Measurements from ENCODE around the gene DCXR. TPM values are rescaled to one million over a fixed set of nuclear protein-coding genes. Genes with fewer than 3 reads are reported as not detected.
"Not testable (repeated sequence)": the region's sequence is repeated elsewhere in the genome, so short reads cannot be mapped to it uniquely, and the experiment has no call there.

The DCXR gene
- total and polyA plus RNA-seq, 2 experiments from 2014 or later, result 70.2 to 75.8 TPM

GRCh38 chr17:82042649-82043048 lies 5.2 kb upstream of the DCXR start:
- Histone ChIP-seq H3K27me3 (replicated peaks; ENCODE audit: insufficient read depth) (no peaks in the 10 kb centered on the region), H3K79me2 (ENCODE audit: insufficient read depth) (no peaks in the 10 kb centered on the region), H3F3A (ENCODE audit: insufficient read depth) (peaks cover 6% of the 10 kb centered on the region; the same call in 1 of the 2 replicates), H3K4me2 (ENCODE audit: unreplicated experiment) (no peak overlapping the region), H2AFZ (no peak overlapping the region), H3K9ac (no peak overlapping the region), H3K9me3 (ENCODE audit: low read depth) (no peaks in the 10 kb centered on the region), H3K4me3 (no peak overlapping the region), H3K27ac (no peak overlapping the region), H3K36me3 (ENCODE audit: low read depth) (no peaks in the 10 kb centered on the region), H3K4me1 (ENCODE audit: insufficient read depth) (no peaks in the 10 kb centered on the region), H3K9me2 (ENCODE audit: insufficient read depth) (no peaks in the 10 kb centered on the region), H4K20me1 (ENCODE audit: insufficient read depth) (no peaks in the 10 kb centered on the region)
- WGBS, 2 experiments (ENCODE audit: low coverage in 1 of 2, low lambda C conversion rate in 2 of 2, missing lambda C conversion rate in 2 of 2), result 63 to 64% methylated on average over 9 of the region's 9 CpGs
- in situ Hi-C loops (cut with MboI), result no loop called here
- DNase-seq, result no peak
- no peak for TF ChIP-seq EZH2 (IDR thresholded peaks at IDR 0.05; ENCODE audit: insufficient read depth, poor library complexity, severe bottlenecking)

GRCh38 chr17:82041144-82041814 lies 3.8 kb upstream of the DCXR start:
- Histone ChIP-seq H3K27ac (no peak overlapping the region), H2AFZ (no peak overlapping the region), H3K9me3 (ENCODE audit: low read depth) (no peaks in the 10 kb centered on the region), H3K79me2 (ENCODE audit: insufficient read depth) (no peaks in the 10 kb centered on the region), H3F3A (ENCODE audit: insufficient read depth) (peaks cover 6% of the 10 kb centered on the region; the same call in 1 of the 2 replicates), H3K4me1 (ENCODE audit: insufficient read depth) (no peaks in the 10 kb centered on the region), H3K9ac (no peak overlapping the region), H3K27me3 (replicated peaks; ENCODE audit: insufficient read depth) (no peaks in the 10 kb centered on the region), H3K9me2 (ENCODE audit: insufficient read depth) (no peaks in the 10 kb centered on the region), H3K4me3 (no peak overlapping the region), H4K20me1 (ENCODE audit: insufficient read depth) (no peaks in the 10 kb centered on the region), H3K36me3 (ENCODE audit: low read depth) (no peaks in the 10 kb centered on the region), H3K4me2 (ENCODE audit: unreplicated experiment) (no peak overlapping the region)
- in situ Hi-C loops (cut with MboI), result no loop called here
- WGBS, 2 experiments (ENCODE audit: low coverage in 1 of 2, low lambda C conversion rate in 2 of 2, missing lambda C conversion rate in 2 of 2), result 70 to 73% methylated on average over 17 of the region's 17 CpGs
- peak; percentile 48 for DNase-seq
- no peak for TF ChIP-seq EZH2 (IDR thresholded peaks at IDR 0.05; ENCODE audit: insufficient read depth, poor library complexity, severe bottlenecking)

DNA sequence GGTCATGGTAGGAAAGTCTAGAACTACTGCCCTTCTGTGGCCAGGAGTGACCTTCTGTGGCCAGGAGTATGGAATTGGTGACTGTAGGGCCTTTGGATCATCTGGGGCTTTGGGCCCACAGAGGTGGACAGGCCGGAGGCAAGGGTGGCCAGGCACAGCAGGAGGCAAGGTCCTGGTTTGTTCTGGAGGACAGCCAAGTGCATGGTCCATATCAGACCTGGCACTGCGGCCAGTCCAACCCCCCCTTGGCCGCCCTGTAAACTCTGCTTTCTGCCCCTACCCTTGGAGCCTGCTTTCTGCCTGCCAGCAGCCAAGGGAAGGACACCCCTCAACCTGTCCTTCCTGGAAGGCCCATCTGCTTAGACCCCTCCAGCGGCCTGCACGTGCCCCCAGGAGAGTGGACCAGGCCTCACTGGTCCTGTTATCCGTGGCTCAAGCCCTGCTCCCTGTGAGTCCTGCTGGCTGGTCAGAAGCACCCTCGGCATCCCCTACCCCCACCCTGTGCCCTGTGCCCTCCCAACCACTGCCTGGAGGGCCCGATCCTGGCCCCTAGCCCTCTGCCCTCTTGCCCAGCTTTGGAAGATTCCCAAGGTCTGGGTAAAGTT lies 2.3 kb upstream of the DCXR start:
- Histone ChIP-seq H3K4me1 (ENCODE audit: insufficient read depth) (no peaks in the 10 kb centered on the region), H3K4me3 (no peak overlapping the region), H3K36me3 (ENCODE audit: low read depth) (no peaks in the 10 kb centered on the region), H3K79me2 (ENCODE audit: insufficient read depth) (no peaks in the 10 kb centered on the region), H3K9me2 (ENCODE audit: insufficient read depth) (no peaks in the 10 kb centered on the region), H3K9ac (no peak overlapping the region), H3F3A (ENCODE audit: insufficient read depth) (peaks cover 6% of the 10 kb centered on the region; the same call in 1 of the 2 replicates), H3K27ac (no peak overlapping the region), H2AFZ (no peak overlapping the region), H4K20me1 (ENCODE audit: insufficient read depth) (no peaks in the 10 kb centered on the region), H3K4me2 (ENCODE audit: unreplicated experiment) (no peak overlapping the region), H3K9me3 (ENCODE audit: low read depth) (no peaks in the 10 kb centered on the region), H3K27me3 (replicated peaks; ENCODE audit: insufficient read depth) (no peaks in the 10 kb centered on the region)
- DNase-seq, result no peak
- TF ChIP-seq EZH2 (IDR thresholded peaks at IDR 0.05; ENCODE audit: insufficient read depth, poor library complexity, severe bottlenecking) (no peak), EZH2phosphoT487 (IDR thresholded peaks at IDR 0.05; ENCODE audit: insufficient read depth, low read depth) (no peak)
- in situ Hi-C loops (cut with MboI), result no loop called here
- WGBS, 2 experiments (ENCODE audit: low coverage in 1 of 2, low lambda C conversion rate in 2 of 2, missing lambda C conversion rate in 2 of 2), result 85 to 97% methylated on average over 8 of the region's 8 CpGs

DNA sequence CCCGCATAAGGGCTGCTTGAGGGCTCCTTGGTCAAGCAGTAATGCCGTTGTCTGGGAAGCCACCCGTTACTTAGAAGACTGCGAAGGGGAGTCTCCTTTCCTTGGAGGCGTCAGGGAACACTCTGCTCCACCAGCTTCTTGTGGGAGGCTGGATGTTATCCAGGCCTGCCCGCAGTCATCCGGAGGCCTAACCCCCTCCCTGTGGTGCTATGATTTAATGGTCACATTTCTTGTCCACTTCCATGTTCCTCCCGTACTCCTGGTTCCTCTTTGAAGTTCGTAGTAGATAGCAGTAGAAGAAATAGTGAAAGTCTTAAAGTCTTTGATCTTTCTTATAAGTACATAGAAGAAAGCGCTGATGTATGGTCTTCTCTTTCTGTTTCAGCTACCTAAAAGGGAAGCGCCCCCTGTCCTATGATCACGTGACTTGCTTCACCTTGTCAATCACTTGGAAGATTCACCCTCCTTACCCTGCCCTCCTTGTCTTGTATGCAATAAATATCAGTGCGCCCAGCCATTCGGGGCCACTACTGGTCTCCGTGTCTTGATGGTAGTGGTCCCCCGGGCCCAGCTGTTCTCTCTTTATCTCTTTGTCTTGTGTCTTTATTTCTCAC lies 1.4 kb upstream of the DCXR start:
- H3K27me3 ChIP-seq (replicated peaks; ENCODE audit: insufficient read depth); H3F3A ChIP-seq (ENCODE audit: insufficient read depth); H2AFZ ChIP-seq; H3K27ac ChIP-seq; H3K4me2 ChIP-seq (ENCODE audit: unreplicated experiment); H3K79me2 ChIP-seq (ENCODE audit: insufficient read depth); H3K9me2 ChIP-seq (ENCODE audit: insufficient read depth); H3K9me3 ChIP-seq (ENCODE audit: low read depth); DNase-seq; in situ Hi-C loops (cut with MboI); H4K20me1 ChIP-seq (ENCODE audit: insufficient read depth); H3K36me3 ChIP-seq (ENCODE audit: low read depth); H3K4me3 ChIP-seq; H3K9ac ChIP-seq; H3K4me1 ChIP-seq (ENCODE audit: insufficient read depth): not testable (repeated sequence)
- WGBS, 2 experiments (ENCODE audit: low coverage in 1 of 2, low lambda C conversion rate in 2 of 2, missing lambda C conversion rate in 2 of 2), result 82 to 83% methylated on average over 16 of the region's 16 CpGs
